ENCODE results near the gene NMUR1. TPM values are rescaled to one million over a fixed set of nuclear protein-coding genes. Genes with fewer than 3 reads are reported as not detected.
"Not testable (repeated sequence)": the region's sequence is repeated elsewhere in the genome, so short reads cannot be mapped to it uniquely, and the experiment has no call there.

The NMUR1 gene, protein sequence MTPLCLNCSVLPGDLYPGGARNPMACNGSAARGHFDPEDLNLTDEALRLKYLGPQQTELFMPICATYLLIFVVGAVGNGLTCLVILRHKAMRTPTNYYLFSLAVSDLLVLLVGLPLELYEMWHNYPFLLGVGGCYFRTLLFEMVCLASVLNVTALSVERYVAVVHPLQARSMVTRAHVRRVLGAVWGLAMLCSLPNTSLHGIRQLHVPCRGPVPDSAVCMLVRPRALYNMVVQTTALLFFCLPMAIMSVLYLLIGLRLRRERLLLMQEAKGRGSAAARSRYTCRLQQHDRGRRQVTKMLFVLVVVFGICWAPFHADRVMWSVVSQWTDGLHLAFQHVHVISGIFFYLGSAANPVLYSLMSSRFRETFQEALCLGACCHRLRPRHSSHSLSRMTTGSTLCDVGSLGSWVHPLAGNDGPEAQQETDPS
- under 1 TPM; 0.30 to 0.45 TPM for total RNA-seq

DNA sequence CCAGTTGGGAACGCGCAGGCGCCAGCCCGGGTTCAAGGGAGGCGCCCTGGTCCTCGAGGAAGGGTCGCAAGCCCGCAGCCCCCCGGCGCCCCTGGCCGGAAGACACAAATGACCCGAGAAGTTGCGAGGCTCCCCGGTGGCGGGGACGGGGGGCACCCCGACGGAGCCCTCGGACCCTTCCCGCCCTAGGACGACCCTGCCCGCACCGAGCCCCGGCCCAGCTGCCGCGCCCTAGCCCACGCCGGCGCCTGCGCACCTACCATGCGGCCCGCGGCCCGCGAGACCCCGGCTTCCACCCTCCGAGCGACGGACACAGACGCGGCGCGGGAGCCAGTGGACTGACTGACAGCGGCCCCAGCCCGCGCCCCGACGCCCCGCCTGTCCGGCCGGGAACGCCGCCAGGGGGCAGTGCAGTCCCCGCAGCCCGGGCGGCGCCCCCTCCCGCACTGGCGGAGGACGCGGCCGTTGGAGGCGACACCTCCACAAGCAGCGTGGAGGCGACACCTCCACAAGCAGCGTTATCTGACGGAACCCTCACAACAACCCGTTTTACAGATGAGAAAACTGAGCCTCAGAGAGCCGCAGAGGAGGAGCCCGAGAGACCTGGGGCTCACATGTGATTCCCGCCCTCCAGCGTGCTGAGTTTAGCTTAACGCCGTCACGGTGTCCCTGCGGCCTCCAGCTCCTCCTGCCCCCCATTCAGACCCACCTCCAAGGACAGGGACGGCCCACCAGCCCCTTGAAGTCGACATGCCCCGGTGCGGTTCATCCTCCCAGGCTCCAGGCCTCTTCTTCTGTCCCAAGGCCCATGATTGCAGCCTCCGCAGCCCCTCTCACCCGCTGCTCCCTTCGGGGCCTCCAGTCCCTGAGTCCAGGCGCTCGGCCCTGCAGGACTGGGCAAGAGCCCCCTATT is at the start of gene NMUR1:
Gene NMUR1, minus strand, starts transcription at position 347 of the 913 bp plus-strand sequence. Its CDS starts 84 bp downstream, at position 263.
- H3K4me3 ChIP-seq = peak within 1 kb of the TSS; percentile 37
- H3K27me3 ChIP-seq = peaks cover 9% of the 10 kb centered on the region
- TF ChIP-seq, protein P1, sequence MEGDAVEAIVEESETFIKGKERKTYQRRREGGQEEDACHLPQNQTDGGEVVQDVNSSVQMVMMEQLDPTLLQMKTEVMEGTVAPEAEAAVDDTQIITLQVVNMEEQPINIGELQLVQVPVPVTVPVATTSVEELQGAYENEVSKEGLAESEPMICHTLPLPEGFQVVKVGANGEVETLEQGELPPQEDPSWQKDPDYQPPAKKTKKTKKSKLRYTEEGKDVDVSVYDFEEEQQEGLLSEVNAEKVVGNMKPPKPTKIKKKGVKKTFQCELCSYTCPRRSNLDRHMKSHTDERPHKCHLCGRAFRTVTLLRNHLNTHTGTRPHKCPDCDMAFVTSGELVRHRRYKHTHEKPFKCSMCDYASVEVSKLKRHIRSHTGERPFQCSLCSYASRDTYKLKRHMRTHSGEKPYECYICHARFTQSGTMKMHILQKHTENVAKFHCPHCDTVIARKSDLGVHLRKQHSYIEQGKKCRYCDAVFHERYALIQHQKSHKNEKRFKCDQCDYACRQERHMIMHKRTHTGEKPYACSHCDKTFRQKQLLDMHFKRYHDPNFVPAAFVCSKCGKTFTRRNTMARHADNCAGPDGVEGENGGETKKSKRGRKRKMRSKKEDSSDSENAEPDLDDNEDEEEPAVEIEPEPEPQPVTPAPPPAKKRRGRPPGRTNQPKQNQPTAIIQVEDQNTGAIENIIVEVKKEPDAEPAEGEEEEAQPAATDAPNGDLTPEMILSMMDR (IDR thresholded peaks at IDR 0.05) = peak; percentile 79
- peaks cover 3% of the 10 kb centered on the region for H3K4me1 ChIP-seq
- H3K36me3 ChIP-seq = no peaks in the 10 kb centered on the region
- no peaks in the 10 kb centered on the region for H3K9me3 ChIP-seq
- no peak within 1 kb of the TSS for H3K27ac ChIP-seq
- H3K9ac ChIP-seq (ENCODE audit: low read depth in 2 of 2, low read length in 2 of 2) = peak within 1 kb of the TSS in 1 of 2 donors; percentile 78
- peak; percentile 50 for DNase-seq
- intact Hi-C loops (cut with DNase I) = no loop called here

DNA sequence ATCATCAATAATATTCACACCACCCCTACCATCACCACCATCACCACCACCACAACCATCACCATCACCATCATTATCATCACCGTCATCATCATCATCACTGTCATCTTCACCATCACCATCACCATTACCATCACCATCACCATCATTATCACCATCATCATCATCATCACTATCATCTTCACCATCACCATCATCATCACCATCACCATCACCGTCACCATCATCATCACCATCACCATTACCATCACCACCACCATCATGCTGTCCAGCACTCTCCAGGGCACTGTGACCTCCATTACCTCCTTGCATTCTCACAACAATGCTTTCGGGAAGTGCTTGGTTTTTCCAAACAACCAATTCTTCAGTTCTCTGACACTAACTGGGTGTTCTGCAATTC is 49.3 kb upstream of the NMUR1 start:
- H3K9ac ChIP-seq (ENCODE audit: low read depth in 2 of 2, low read length in 2 of 2) = no peak overlapping the region
- TF ChIP-seq, protein P1 (IDR thresholded peaks at IDR 0.05) = no peak
- H3K36me3 ChIP-seq = no peaks in the 10 kb centered on the region
- no peaks in the 10 kb centered on the region for H3K27me3 ChIP-seq
- no peaks in the 10 kb centered on the region for H3K4me1 ChIP-seq
- H3K9me3 ChIP-seq = no peaks in the 10 kb centered on the region
- DNase-seq = no peak
- H3K4me3 ChIP-seq = no peak overlapping the region
- intact Hi-C loops (cut with DNase I) = no loop called here
- no peak overlapping the region for H3K27ac ChIP-seq

DNA sequence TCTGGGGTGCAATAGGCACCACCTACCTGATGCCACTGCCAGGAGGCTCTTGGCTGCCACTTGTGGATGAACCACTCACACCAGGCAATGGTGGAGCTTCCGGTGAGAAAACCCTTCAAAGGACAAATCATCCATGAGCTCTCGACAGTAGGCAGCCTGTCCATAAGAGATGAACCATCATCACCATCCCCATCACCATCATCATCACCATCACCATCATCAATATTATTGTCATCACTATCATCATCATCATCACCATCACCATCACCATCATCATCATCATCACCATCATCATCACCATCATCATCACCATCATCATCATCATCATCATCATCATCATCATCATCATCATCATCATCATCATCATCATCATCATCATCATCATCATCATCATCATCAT is 48.4 kb upstream of the NMUR1 start:
- H3K27ac ChIP-seq; H3K4me3 ChIP-seq; H3K27me3 ChIP-seq; H3K9ac ChIP-seq (ENCODE audit: low read depth in 2 of 2, low read length in 2 of 2); intact Hi-C loops (cut with DNase I); H3K9me3 ChIP-seq; DNase-seq; H3K4me1 ChIP-seq; H3K36me3 ChIP-seq: not testable (repeated sequence)

DNA sequence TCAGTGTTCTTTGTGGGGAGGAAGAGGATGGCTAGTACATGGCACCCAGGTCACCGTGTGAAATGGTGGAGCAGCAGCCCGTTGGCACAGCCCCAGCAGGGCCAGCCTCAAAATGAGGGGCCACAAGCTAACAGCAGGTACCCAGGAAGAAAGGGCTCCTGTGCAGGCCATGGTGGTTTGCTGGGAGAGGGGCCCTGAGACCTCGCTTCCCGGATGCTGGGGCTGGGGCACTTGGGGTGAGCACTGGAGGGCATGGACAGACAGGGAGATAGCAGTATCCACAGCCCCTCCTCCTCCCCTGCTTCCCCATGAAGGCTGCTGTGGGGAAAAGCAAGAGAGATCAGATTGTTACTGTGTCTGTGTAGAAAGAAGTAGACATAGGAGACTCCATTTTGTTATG is 46.2 kb upstream of the NMUR1 start:
- Histone ChIP-seq H3K9ac (ENCODE audit: low read depth in 2 of 2, low read length in 2 of 2) (no peak overlapping the region), H3K9me3 (no peaks in the 10 kb centered on the region), H3K4me3 (no peak overlapping the region), H3K4me1 (no peaks in the 10 kb centered on the region), H3K27ac (no peak overlapping the region), H3K27me3 (no peaks in the 10 kb centered on the region), H3K36me3 (no peaks in the 10 kb centered on the region)
- no peak for DNase-seq
- TF ChIP-seq, protein P1 (IDR thresholded peaks at IDR 0.05) = no peak
- intact Hi-C loops (cut with DNase I) = no loop called here

DNA sequence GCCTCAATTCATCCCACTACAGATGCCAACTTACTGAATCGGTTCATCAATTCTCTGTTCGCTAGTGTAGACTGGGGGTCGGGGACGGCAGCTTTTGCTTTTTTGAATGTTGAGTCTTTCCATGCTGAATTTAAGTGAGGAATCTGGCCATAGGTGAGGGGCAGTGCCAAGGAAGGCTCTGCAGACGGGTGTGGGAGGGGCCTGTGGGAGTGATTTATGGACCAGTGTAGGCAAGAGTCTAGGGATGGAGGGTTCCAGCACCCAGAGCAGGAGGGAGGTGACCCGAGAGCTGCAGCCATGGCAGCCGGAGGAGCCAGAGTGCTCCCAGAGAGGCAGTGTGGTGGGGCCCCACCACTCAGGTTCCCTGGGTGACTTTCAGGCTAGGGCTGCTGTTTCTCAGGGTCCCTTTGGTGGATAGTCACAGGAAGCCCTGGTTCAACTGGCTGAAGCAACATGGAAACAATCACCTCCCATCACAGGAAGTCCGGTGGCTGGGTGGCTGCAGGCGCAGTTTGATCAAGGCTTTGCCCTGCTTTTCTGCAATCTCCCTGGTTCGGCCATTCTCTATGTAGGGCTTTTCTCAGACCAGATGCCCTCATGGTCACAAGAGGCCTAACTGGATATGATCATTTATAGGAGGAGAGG is 45.5 kb upstream of the NMUR1 start:
- Histone ChIP-seq H3K9ac (ENCODE audit: low read depth in 2 of 2, low read length in 2 of 2) (no peak overlapping the region), H3K36me3 (no peaks in the 10 kb centered on the region), H3K27me3 (no peaks in the 10 kb centered on the region), H3K9me3 (no peaks in the 10 kb centered on the region), H3K27ac (no peak overlapping the region), H3K4me1 (no peaks in the 10 kb centered on the region), H3K4me3 (no peak overlapping the region)
- intact Hi-C loops (cut with DNase I) = no loop called here
- TF ChIP-seq, protein P1 (IDR thresholded peaks at IDR 0.05) = no peak
- no peak for DNase-seq
